GM23338 (cell line): ENCODE data around the gene DOCK11. TPM values are rescaled to one million over a fixed set of nuclear protein-coding genes. Genes with fewer than 3 reads are reported as not detected.

Source experiments
- CREB1 ChIP-seq: fragments of 250-450 bp; sonication (Bioruptor Pico); IDR thresholded peaks from 2 replicates; pipeline ENCODE4 v1.5.0; 2020; ENCODE audit warnings: low read depth, mild to moderate bottlenecking, moderate library complexity
- ETS1 ChIP-seq: IDR thresholded peaks from 2 replicates; pipeline ENCODE4 v1.6.1; 2016; ENCODE audit warnings: antibody characterized with exemption
- EZH2 ChIP-seq: fragments of 200-600 bp; sonication (generic); IDR thresholded peaks from one replicate; pipeline ENCODE4 v1.8.0; 2017; ENCODE audit warnings: antibody characterized with exemption, mild to moderate bottlenecking, low read depth; ENCODE audit not compliant: unreplicated experiment
- EZH2phosphoT487 ChIP-seq: fragments of 200-600 bp; sonication (generic); IDR thresholded peaks from one replicate; pipeline ENCODE4 v1.8.1; 2018; ENCODE audit warnings: antibody characterized with exemption; ENCODE audit not compliant: unreplicated experiment
- JUNB ChIP-seq: IDR thresholded peaks from one replicate; pipeline ENCODE4 v1.6.1; 2016; ENCODE audit warnings: antibody characterized with exemption; ENCODE audit not compliant: unreplicated experiment
- NANOG ChIP-seq: IDR thresholded peaks from 2 replicates; pipeline ENCODE4 v1.6.1; 2016; ENCODE audit warnings: antibody characterized with exemption, borderline replicate concordance
- REST ChIP-seq: IDR thresholded peaks from one replicate; pipeline ENCODE4 v1.6.1; 2018; ENCODE audit warnings: antibody characterized with exemption; ENCODE audit not compliant: unreplicated experiment
- STAT1 ChIP-seq: IDR thresholded peaks from one replicate; pipeline ENCODE4 v1.6.1; 2016; ENCODE audit warnings: antibody characterized with exemption; ENCODE audit not compliant: unreplicated experiment
- ZNF114 ChIP-seq: fragments of 250-450 bp; sonication (Bioruptor Pico); IDR thresholded peaks from 2 replicates; pipeline ENCODE4 v1.5.0; 2020; ENCODE audit warnings: mild to moderate bottlenecking, moderate library complexity
- ZNF331 ChIP-seq: fragments of 250-450 bp; sonication (Bioruptor Pico); IDR thresholded peaks from 2 replicates; pipeline ENCODE4 v1.5.0; 2020; ENCODE audit warnings: low read depth, mild to moderate bottlenecking, moderate library complexity
- ZNF462 ChIP-seq: fragments of 250-450 bp; sonication (Bioruptor Pico); IDR thresholded peaks from 2 replicates; pipeline ENCODE4 v1.5.0; 2020; ENCODE audit warnings: mild to moderate bottlenecking, moderate library complexity
- polyA plus RNA-seq: library from polyadenylated mRNA; unstranded; fragments of >200 nt; fragmentation: Nextera tagmentation; extraction: Ambion mirVana; gene quantifications from 2 replicates; pipeline ENCODE4 v1.2.1, GENCODE V29; 2016
- total RNA-seq: library from RNA; depleted of rRNA; stranded (reverse); fragments of >200 nt; shearing (Covaris generic); gene quantifications from 2 replicates; pipeline ENCODE4 v1.2.3, GENCODE V29; 2014

The DOCK11 gene
- total and polyA plus RNA-seq, 2 experiments from 2014 or later: 6.0 to 12.3 TPM

- TF ChIP-seq ZNF462 (CRISPR knock-in tag) (no peak), JUNB (no peak), ETS1 (no peak), REST (no peak), ZNF331 (CRISPR knock-in tag) (no peak), NANOG (no peak), CREB1 (CRISPR knock-in tag) (no peak), EZH2 (no peak), EZH2phosphoT487 (no peak), ZNF114 (no peak), STAT1 (no peak)
These were observed 93.1 kb downstream of the DOCK11 start (continued) for GRCh38 chrX:118588715-118589114.
